ENCODE results near the gene SLC34A1. TPM values are rescaled to one million over a fixed set of nuclear protein-coding genes. Genes with fewer than 3 reads are reported as not detected.
"Not testable (repeated sequence)": the region's sequence is repeated elsewhere in the genome, so short reads cannot be mapped to it uniquely, and the experiment has no call there.

Gene SLC34A1
- polyA plus RNA-seq, 3 donors = not detected

DNA sequence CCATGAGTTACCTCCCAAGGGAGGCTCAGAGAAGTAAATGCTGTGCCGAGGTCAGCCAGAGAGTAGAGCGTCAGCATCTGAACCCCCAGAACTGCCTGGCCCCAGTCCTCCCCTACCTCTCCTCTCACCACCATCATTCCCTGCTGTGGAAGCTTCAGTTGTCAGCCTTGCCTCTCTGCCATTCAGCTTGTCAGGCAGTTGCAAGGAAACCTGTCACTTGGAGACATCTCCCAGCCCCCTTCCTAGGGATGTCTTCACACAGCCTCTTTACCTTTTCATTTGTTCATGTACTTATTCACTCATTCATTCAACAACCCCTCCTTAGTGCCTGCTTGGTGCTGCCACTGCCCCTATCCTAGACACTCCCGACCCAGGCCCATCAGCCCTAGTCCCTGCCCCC lies 24.4 kb upstream of the SLC34A1 start:
- TF ChIP-seq, protein P1, sequence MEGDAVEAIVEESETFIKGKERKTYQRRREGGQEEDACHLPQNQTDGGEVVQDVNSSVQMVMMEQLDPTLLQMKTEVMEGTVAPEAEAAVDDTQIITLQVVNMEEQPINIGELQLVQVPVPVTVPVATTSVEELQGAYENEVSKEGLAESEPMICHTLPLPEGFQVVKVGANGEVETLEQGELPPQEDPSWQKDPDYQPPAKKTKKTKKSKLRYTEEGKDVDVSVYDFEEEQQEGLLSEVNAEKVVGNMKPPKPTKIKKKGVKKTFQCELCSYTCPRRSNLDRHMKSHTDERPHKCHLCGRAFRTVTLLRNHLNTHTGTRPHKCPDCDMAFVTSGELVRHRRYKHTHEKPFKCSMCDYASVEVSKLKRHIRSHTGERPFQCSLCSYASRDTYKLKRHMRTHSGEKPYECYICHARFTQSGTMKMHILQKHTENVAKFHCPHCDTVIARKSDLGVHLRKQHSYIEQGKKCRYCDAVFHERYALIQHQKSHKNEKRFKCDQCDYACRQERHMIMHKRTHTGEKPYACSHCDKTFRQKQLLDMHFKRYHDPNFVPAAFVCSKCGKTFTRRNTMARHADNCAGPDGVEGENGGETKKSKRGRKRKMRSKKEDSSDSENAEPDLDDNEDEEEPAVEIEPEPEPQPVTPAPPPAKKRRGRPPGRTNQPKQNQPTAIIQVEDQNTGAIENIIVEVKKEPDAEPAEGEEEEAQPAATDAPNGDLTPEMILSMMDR (IDR thresholded peaks at IDR 0.05) = no peak
- peak overlapping the region in 1 of 2 donors; percentile 2 for H3K27ac ChIP-seq (ENCODE audit: low read depth in 1 of 2, low read length in 2 of 2)
- H3K79me2 ChIP-seq (ENCODE audit: insufficient read depth, low read length) = peaks cover 70% of the 10 kb centered on the region
- H3K9ac ChIP-seq (ENCODE audit: insufficient read depth, low read length, poor library complexity, severe bottlenecking) = no peak overlapping the region
- no peak for DNase-seq
- peaks cover 66% of the 10 kb centered on the region for H4K20me1 ChIP-seq (ENCODE audit: insufficient read depth, low read length)
- peaks cover 0 to 7% of the 10 kb centered on the region in 2 donors for H3K9me3 ChIP-seq (replicated peaks in 1 of 2; ENCODE audit: control insufficient read depth in 1 of 2, insufficient read depth in 1 of 2, low read length in 2 of 2)
- H3K9me3 Mint-ChIP-seq = peaks cover 3 to 12% (median 7%) of the 10 kb centered on the region in 7 donors
- 94% methylated on average over 3 of the region's 3 CpGs for WGBS (ENCODE audit: insufficient coverage)
- peaks cover 0 to 5% (median 2%) of the 10 kb centered on the region in 3 donors for H3K27me3 Mint-ChIP-seq (ENCODE audit: low read depth in 3 of 3)
- H3K27ac Mint-ChIP-seq = peak overlapping the region in 6 of 7 donors; percentile 6 to 86 (median 64)
- H3K4me3 Mint-ChIP-seq = peak overlapping the region; percentile 89 to 95
- intact Hi-C loops (cut with micrococcal nuclease) = no loop called here
- no peaks in the 10 kb centered on the region for H3K27me3 ChIP-seq (ENCODE audit: control insufficient read depth in 2 of 2, insufficient read depth in 2 of 2, low read length in 2 of 2)
- H3K4me3 ChIP-seq (replicated peaks in 1 of 3; ENCODE audit: low read depth in 2 of 3, low read length in 3 of 3) = peak overlapping the region in 1 of 3 experiments; percentile 96
- H3K4me2 ChIP-seq (replicated peaks; ENCODE audit: extremely low read depth, low read length, poor library complexity, severe bottlenecking) = peak overlapping the region; percentile 96
- H3K4me1 ChIP-seq (ENCODE audit: control insufficient read depth in 1 of 2, insufficient read depth in 2 of 2, low read length in 2 of 2) = peaks cover 91 to 99% of the 10 kb centered on the region in 2 donors
- no peak overlapping the region for H2AFZ ChIP-seq (ENCODE audit: insufficient read depth, low read depth, low read length, poor library complexity, severe bottlenecking)
- peaks cover 90% of the 10 kb centered on the region for H3K4me1 Mint-ChIP-seq
- peaks cover 6 to 12% of the 10 kb centered on the region in 2 donors for H3K36me3 ChIP-seq (replicated peaks in 1 of 2; ENCODE audit: control insufficient read depth in 1 of 2, insufficient read depth in 2 of 2, low read length in 2 of 2)
- H3K36me3 Mint-ChIP-seq = peaks cover 13 to 33% of the 10 kb centered on the region in 2 donors

DNA sequence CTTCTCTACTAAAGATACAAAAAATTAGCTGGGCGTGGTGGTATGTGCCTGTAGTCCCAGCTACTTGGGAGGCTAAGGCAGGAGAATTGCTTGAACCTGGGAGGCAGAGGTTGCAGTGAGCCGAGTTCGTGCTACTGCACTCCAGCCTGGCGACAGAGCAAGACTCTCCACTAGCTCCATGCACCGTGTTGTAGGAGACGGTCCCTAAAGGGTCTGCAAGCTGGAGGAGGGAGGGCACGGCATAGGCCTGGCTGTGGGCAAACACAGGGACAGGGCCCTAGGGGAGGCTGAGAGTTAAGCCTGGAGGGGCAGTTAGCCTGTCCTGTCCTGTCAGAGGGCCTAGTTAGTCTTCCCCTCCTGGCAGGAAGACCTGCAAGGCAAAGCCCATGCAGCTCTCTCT lies 23.5 kb upstream of the SLC34A1 start:
- Mint-ChIP-seq H3K4me3 (peak overlapping the region in 1 of 2 donors; percentile 11), H3K27ac (peak overlapping the region; percentile 54 to 94 (median 86)), H3K36me3 (peaks cover 16 to 38% of the 10 kb centered on the region in 2 donors), H3K4me1 (peaks cover 84% of the 10 kb centered on the region)
- intact Hi-C loops (cut with micrococcal nuclease); H3K9me3 Mint-ChIP-seq; H3K27me3 ChIP-seq (ENCODE audit: control insufficient read depth in 2 of 2, insufficient read depth in 2 of 2, low read length in 2 of 2); H3K27me3 Mint-ChIP-seq (ENCODE audit: low read depth in 3 of 3); H3K9me3 ChIP-seq (replicated peaks in 1 of 2; ENCODE audit: control insufficient read depth in 1 of 2, insufficient read depth in 1 of 2, low read length in 2 of 2); DNase-seq; H2AFZ ChIP-seq (ENCODE audit: insufficient read depth, low read depth, low read length, poor library complexity, severe bottlenecking): not testable (repeated sequence)
- H3K27ac ChIP-seq (ENCODE audit: low read depth in 1 of 2, low read length in 2 of 2) = peak overlapping the region; percentile 67 to 86
- H3K4me1 ChIP-seq (ENCODE audit: control insufficient read depth in 1 of 2, insufficient read depth in 2 of 2, low read length in 2 of 2) = peaks cover 82 to 90% of the 10 kb centered on the region in 2 donors
- peaks cover 11 to 21% of the 10 kb centered on the region in 2 donors for H3K36me3 ChIP-seq (replicated peaks in 1 of 2; ENCODE audit: control insufficient read depth in 1 of 2, insufficient read depth in 2 of 2, low read length in 2 of 2)
- peak overlapping the region; percentile 81 for H3K4me2 ChIP-seq (replicated peaks; ENCODE audit: extremely low read depth, low read length, poor library complexity, severe bottlenecking)
- H3K79me2 ChIP-seq (ENCODE audit: insufficient read depth, low read length) = peaks cover 79% of the 10 kb centered on the region
- peak overlapping the region; percentile 44 for H3K9ac ChIP-seq (ENCODE audit: insufficient read depth, low read length, poor library complexity, severe bottlenecking)
- H4K20me1 ChIP-seq (ENCODE audit: insufficient read depth, low read length) = peaks cover 75% of the 10 kb centered on the region
- H3K4me3 ChIP-seq (replicated peaks in 1 of 3; ENCODE audit: low read depth in 2 of 3, low read length in 3 of 3) = peak overlapping the region in 1 of 3 experiments; percentile 76
- 100% methylated on average over 6 of the region's 7 CpGs for WGBS (ENCODE audit: insufficient coverage)

All from CD14-positive monocyte (primary cell).